ENCODE data around the gene PPP2R2D.

PPP2R2D gene

GRCh38 chr10:131963350-131963749 is 62.5 kb downstream of the PPP2R2D start:
- Histone ChIP-seq H3K4me3 (no peak overlapping the region), H3K27ac (no peak overlapping the region)
- no peak for TF ChIP-seq CTCF (IDR thresholded peaks at IDR 0.05)
- no peak for DNase-seq (ENCODE audit: low spot score)

GRCh38 chr10:131963811-131964210 is 63.0 kb downstream of the PPP2R2D start:
- no peak for TF ChIP-seq CTCF (IDR thresholded peaks at IDR 0.05)
- no peak for DNase-seq (ENCODE audit: low spot score)

GRCh38 chr10:131964298-131964697 is 63.5 kb downstream of the PPP2R2D start:
- DNase-seq (ENCODE audit: low spot score) = no peak
- H3K4me3 ChIP-seq = no peak overlapping the region
- TF ChIP-seq CTCF (IDR thresholded peaks at IDR 0.05) = no peak
- H3K27ac ChIP-seq = no peak overlapping the region

More at GRCh38 chr10:131963811-131964210, 63.0 kb downstream of the PPP2R2D start:
- H3K27ac ChIP-seq = no peak overlapping the region
- H3K4me3 ChIP-seq = no peak overlapping the region

- no peak for TF ChIP-seq CTCF (IDR thresholded peaks at IDR 0.05)
- DNase-seq (ENCODE audit: low spot score) = peak; percentile 26
- H3K27ac ChIP-seq = no peak overlapping the region
Observed at GRCh38 chr10:131968949-131969348, 68.1 kb downstream of the PPP2R2D start.

GRCh38 chr10:131970946-131971345 is 70.1 kb downstream of the PPP2R2D start:
- no peak overlapping the region for H3K27ac ChIP-seq
- no peak overlapping the region for H3K4me3 ChIP-seq
- no peak for TF ChIP-seq CTCF (IDR thresholded peaks at IDR 0.05)
- no peak for DNase-seq (ENCODE audit: low spot score)

More at GRCh38 chr10:131968949-131969348, 68.1 kb downstream of the PPP2R2D start:
- H3K4me3 ChIP-seq = no peak overlapping the region

- Histone ChIP-seq H3K27ac (no peak overlapping the region), H3K4me3 (no peak overlapping the region)
- no peak for DNase-seq (ENCODE audit: low spot score)
- no peak for TF ChIP-seq CTCF (IDR thresholded peaks at IDR 0.05)
Observed at GRCh38 chr10:131971591-131971990, 70.8 kb downstream of the PPP2R2D start.

- no peak overlapping the region for H3K27ac ChIP-seq
- no peak overlapping the region for H3K4me3 ChIP-seq
- no peak for DNase-seq (ENCODE audit: low spot score)
- TF ChIP-seq CTCF (IDR thresholded peaks at IDR 0.05) = no peak
Observed at GRCh38 chr10:131972474-131973071, 71.8 kb downstream of the PPP2R2D start.
